CD4-positive, alpha-beta memory T cell (primary cell): Measurements from ENCODE around the gene CDCP1. TPM values are rescaled to one million over a fixed set of nuclear protein-coding genes. Genes with fewer than 3 reads are reported as not detected.

Source experiments
- CTCF ChIA-PET: fragments of 350-600 bp; sonication (Branson Sonifier 250); formaldehyde crosslinking; loops from one replicate; lab custom pipeline; 2021; ENCODE audit warnings: inconsistent platforms; ENCODE audit not compliant: partially characterized antibody; lab: Charles Lee
- POLR2A ChIA-PET: fragments of 350-600 bp; sonication (Branson Sonifier 250); formaldehyde crosslinking; loops from one replicate; lab custom pipeline; 2021; ENCODE audit not compliant: partially characterized antibody; lab: Charles Lee
- DNase-seq, 5 donors: peaks; one replicate each; pipeline versions ENCODE4 v3.0.0 to v3.0.0-alpha.2; 2020 to 2022; ENCODE audit warnings: mixed read lengths in 1 of 5
- H3K27ac ChIP-seq: one replicate; pipeline ENCODE4 v1.7.0; 2013; ENCODE audit warnings: low read depth, low read length
- H3K27me3 ChIP-seq: 2 replicates; pipeline ENCODE4 v1.7.0; 2013; ENCODE audit warnings: mild to moderate bottlenecking, low read length, moderate library complexity; ENCODE audit not compliant: insufficient read depth
- H3K36me3 ChIP-seq: 2 replicates; pipeline ENCODE4 v1.7.0; 2013; ENCODE audit warnings: mild to moderate bottlenecking, low read length, moderate library complexity; ENCODE audit not compliant: insufficient read depth
- H3K4me1 ChIP-seq: 2 replicates; pipeline ENCODE4 v1.7.0; 2013; ENCODE audit warnings: mild to moderate bottlenecking, low read length, moderate library complexity; ENCODE audit not compliant: insufficient read depth
- H3K4me3 ChIP-seq, 2 donors: one replicate each; pipeline ENCODE4 v1.7.0; 2013; ENCODE audit warnings: low read length in 2 of 2, mild to moderate bottlenecking in 1 of 2
- H3K9me3 ChIP-seq, 2 donors: one replicate each; pipeline ENCODE4 v1.7.0; 2013; ENCODE audit warnings: low read length in 2 of 2, control low read depth in 1 of 2; ENCODE audit not compliant: control insufficient read depth in 1 of 2
- H3K27ac Mint-ChIP-seq, 7 donors: one replicate each; pipeline ENCODE4 v1.8.0; 2020 to 2021; ENCODE audit warnings: mixed read lengths in 7 of 7, mild to moderate bottlenecking in 6 of 7, inconsistent platforms in 3 of 7, moderate library complexity in 3 of 7
- H3K27me3 Mint-ChIP-seq, 2 donors: one replicate each; pipeline ENCODE4 v1.8.0; 2020 to 2021; ENCODE audit warnings: mixed read lengths in 2 of 2
- H3K36me3 Mint-ChIP-seq, 2 donors: one replicate each; pipeline ENCODE4 v1.8.0; 2020 to 2021; ENCODE audit warnings: mixed read lengths in 2 of 2, inconsistent platforms in 1 of 2, mild to moderate bottlenecking in 1 of 2
- H3K4me1 Mint-ChIP-seq, 4 donors: one replicate each; pipeline ENCODE4 v1.8.0; 2020 to 2021; ENCODE audit warnings: mixed read lengths in 4 of 4, mild to moderate bottlenecking in 1 of 4
- H3K4me3 Mint-ChIP-seq, 8 donors: one replicate each; pipeline ENCODE4 v1.8.0; 2020 to 2021; ENCODE audit warnings: mixed read lengths in 8 of 8, mild to moderate bottlenecking in 7 of 8, moderate library complexity in 6 of 8, inconsistent platforms in 3 of 8
- H3K9me3 Mint-ChIP-seq, 8 donors: one replicate each; pipeline ENCODE4 v1.8.0; 2020 to 2021; ENCODE audit warnings: mixed read lengths in 8 of 8, mild to moderate bottlenecking in 5 of 8, inconsistent platforms in 3 of 8, moderate library complexity in 1 of 8
- intact Hi-C: fragments of 100-400 bp; cut with micrococcal nuclease; formaldehyde crosslinking; loops from one replicate; pipeline ENCODE4 v1.15.1; 2023
- polyA plus RNA-seq, 2 donors: library from polyadenylated mRNA; unstranded; fragments of 300-500 nt; fragmentation: Illumina TruSeq; gene quantifications; one replicate each; pipeline ENCODE4 v1.2.3, GENCODE V29; 2021
- total RNA-seq, 2 experiments: library from RNA; stranded (reverse); gene quantifications; one replicate each; pipeline ENCODE4 v1.2.3, GENCODE V29; 2021

The CDCP1 gene
- total and polyA plus RNA-seq, 4 experiments from 2014 or later = 0.24 to 0.60 (median 0.40) TPM

DNA sequence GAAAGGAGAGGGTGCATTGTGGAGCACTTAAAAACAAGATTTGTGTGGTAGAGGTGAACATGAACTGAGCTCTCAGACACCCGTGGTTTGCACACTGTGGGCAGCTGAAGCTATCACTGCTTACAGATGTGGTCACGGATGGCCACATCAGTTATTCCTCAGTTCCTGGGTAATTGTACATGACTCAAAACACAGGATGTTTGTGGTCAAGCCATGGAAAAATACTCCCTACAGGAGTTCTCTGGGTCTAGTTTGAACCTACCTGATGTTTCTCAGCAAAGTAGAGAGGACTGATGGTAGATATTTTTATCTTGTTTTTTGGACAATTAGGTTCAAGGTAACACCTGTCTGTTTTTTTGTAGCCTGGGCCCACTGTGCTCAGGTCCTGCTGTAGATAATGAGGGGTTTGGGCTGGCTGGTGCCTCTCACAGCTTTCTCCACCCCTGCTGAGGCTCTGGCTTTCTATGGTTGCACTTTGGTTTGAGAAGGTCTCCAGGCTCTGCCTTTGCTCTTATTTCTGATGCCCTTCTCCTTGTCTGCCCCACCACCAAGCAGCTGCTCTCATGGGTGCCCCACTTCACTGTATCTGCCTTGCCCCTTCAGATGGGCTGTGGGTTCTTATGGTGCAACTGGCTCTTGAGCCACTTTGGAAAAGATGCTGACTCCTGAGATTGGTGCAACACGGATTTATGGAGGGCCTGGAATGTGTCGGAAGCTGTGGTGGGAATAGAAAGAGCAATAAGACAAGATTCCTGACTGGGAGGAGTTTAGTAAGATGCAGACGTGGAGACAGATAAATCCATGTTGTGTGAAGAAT lies 40.1 kb downstream of the CDCP1 start:
- Histone ChIP-seq H3K4me1 (peaks cover 70% of the 10 kb centered on the region), H3K27me3 (peaks cover 2% of the 10 kb centered on the region), H3K27ac (no peak overlapping the region), H3K9me3 (no peaks in the 10 kb centered on the region), H3K4me3 (no peak overlapping the region), H3K36me3 (no peaks in the 10 kb centered on the region)
- Mint-ChIP-seq H3K4me1 (peaks cover 50 to 75% (median 65%) of the 10 kb centered on the region in 4 donors), H3K27ac (peak overlapping the region; percentile 19 to 88 (median 73)), H3K9me3 (peaks cover 0 to 4% (median 0%) of the 10 kb centered on the region in 8 donors), H3K36me3 (no peaks in the 10 kb centered on the region), H3K27me3 (peaks cover 5% of the 10 kb centered on the region in 2 donors), H3K4me3 (peak overlapping the region; percentile 9 to 74 (median 60))
- peak; percentile 71 to 78 (median 75) for DNase-seq
- ChIA-PET POLR2A (interaction anchor here (1.0 to 1.5 kb wide), 7 partner anchors 8 to 105 kb away, joined by 3 to 7 read pairs (median 4); no protein-coding TSS in a partner anchor), CTCF (interaction anchor here (0.9 to 1.9 kb wide), 4 partner anchors 10 to 104 kb away, joined by 3 to 7 read pairs (median 6); no protein-coding TSS in a partner anchor)
- intact Hi-C loops = loop anchor here (5.0 kb wide), 2 partner anchors 64 to 106 kb away; no protein-coding TSS in a partner anchor

DNA sequence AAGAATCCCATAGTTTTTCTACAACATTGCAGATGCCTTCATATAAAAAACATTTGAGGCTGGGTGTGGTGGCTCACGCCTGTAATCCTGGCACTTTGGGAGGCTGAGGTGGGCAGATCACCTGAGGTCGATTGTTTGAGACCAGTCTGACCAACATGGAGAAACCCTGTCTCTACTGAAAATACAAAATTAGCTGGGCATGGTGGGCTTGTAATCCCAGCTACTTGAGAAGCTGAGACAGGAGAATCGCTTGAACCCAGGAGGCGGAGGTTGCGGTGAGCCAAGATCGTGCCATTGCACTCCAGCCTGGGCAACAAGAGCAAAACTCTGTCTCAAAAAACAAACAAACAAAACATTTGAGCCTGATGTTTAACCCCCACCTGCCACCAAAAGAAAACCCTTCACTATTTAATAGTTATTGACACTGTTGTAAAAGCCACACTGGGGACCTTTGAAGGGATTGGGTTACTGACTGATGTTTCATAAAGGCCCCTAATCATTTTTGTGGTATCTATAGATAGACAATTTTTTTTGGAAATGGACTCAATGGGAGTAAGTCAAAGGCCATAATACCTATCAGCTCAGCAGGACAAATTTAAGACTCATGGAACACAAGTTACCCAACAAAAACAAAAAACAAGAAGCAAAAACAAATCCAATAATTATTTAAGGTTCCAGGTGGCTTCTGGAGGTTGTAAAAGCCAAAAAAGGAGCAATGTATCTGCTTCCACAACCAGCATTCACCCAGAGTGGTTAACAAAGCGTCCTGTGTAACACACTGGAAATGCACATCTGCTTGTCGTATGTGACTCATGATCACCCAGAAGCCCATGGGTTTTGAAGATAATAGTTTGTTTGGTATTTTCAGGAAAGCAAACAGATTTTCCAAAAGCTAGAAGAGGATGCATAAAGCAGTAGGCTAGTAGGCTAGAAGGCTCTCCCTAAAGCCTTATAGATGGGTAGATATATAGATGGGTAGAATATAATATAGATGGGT lies 41.2 kb downstream of the CDCP1 start:
- no peak overlapping the region for H3K27ac ChIP-seq
- intact Hi-C loops = loop anchor here (5.0 kb wide), 2 partner anchors 63 to 107 kb away; no protein-coding TSS in a partner anchor
- H3K4me1 ChIP-seq = peaks cover 59% of the 10 kb centered on the region
- DNase-seq = peak in 2 of 5 donors; percentile 1 to 15
- Mint-ChIP-seq H3K4me3 (peak overlapping the region in 6 of 8 donors; percentile 47 to 74 (median 63)), H3K4me1 (peaks cover 40 to 65% (median 54%) of the 10 kb centered on the region in 4 donors), H3K27ac (peak overlapping the region in 3 of 7 donors; percentile 73 to 76 (median 73)), H3K27me3 (peaks cover 5 to 9% of the 10 kb centered on the region in 2 donors), H3K9me3 (peaks cover 0 to 3% (median 0%) of the 10 kb centered on the region in 8 donors), H3K36me3 (no peaks in the 10 kb centered on the region)
- no peaks in the 10 kb centered on the region for H3K36me3 ChIP-seq
- peaks cover 3% of the 10 kb centered on the region for H3K27me3 ChIP-seq
- POLR2A ChIA-PET = interaction anchor here (1.0 to 1.5 kb wide), 7 partner anchors 9 to 106 kb away, joined by 3 to 7 read pairs (median 4); no protein-coding TSS in a partner anchor
- no peaks in the 10 kb centered on the region for H3K9me3 ChIP-seq
- H3K4me3 ChIP-seq = no peak overlapping the region
- CTCF ChIA-PET = interaction anchor here (0.9 to 2.0 kb wide), 5 partner anchors 9 to 105 kb away, joined by 3 to 7 read pairs (median 7); no protein-coding TSS in a partner anchor

GRCh38 chr3:45103753-45104714 lies 42.1 kb downstream of the CDCP1 start:
- ChIA-PET CTCF (interaction anchor here (0.5 to 2.0 kb wide), 4 partner anchors 34 to 1168 kb away, joined by 3 to 7 read pairs (median 3); no protein-coding TSS in a partner anchor), POLR2A (interaction anchor here (1.3 kb wide), 1 partner anchor 64 kb away, joined by 3 read pairs; no protein-coding TSS in a partner anchor)
- Histone ChIP-seq H3K36me3 (no peaks in the 10 kb centered on the region), H3K4me1 (peaks cover 50% of the 10 kb centered on the region), H3K4me3 (no peak overlapping the region), H3K27ac (no peak overlapping the region), H3K27me3 (peaks cover 3% of the 10 kb centered on the region), H3K9me3 (no peaks in the 10 kb centered on the region)
- Mint-ChIP-seq H3K4me3 (peak overlapping the region in 1 of 8 donors; percentile 1), H3K9me3 (peaks cover 0 to 3% (median 0%) of the 10 kb centered on the region in 8 donors), H3K36me3 (no peaks in the 10 kb centered on the region), H3K4me1 (peaks cover 32 to 55% (median 45%) of the 10 kb centered on the region in 4 donors), H3K27ac (no peak overlapping the region), H3K27me3 (peaks cover 8 to 18% of the 10 kb centered on the region in 2 donors)
- DNase-seq = no peak
- intact Hi-C loops = no loop called here

DNA sequence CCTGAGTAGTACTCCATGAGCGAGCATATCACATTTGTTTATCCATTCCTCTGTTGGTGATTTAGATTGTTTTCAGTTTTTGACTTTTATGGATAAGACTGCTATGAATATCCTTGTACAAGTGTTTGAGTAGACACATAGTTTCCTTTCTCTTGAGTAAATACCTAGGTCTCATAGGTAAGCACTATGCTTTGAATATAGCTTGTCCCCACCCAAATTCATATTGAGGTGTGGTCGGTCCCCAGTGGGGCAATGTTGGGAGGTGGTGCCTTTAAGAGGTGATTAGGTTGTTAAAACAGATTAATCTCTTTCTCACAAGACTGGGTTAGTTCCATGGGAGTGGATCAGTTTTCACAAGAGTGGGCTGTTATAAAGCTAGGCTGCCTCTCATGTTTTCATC lies 42.8 kb downstream of the CDCP1 start:
- no peak overlapping the region for H3K27ac ChIP-seq
- H3K4me1 ChIP-seq = peaks cover 48% of the 10 kb centered on the region
- no peaks in the 10 kb centered on the region for H3K36me3 ChIP-seq
- H3K27ac Mint-ChIP-seq = no peak overlapping the region
- DNase-seq = no peak
- no peaks in the 10 kb centered on the region for H3K36me3 Mint-ChIP-seq
- ChIA-PET POLR2A (no interaction called here), CTCF (interaction anchor here (0.5 to 2.0 kb wide), 3 partner anchors 33 to 107 kb away, joined by 3 to 7 read pairs (median 3); no protein-coding TSS in a partner anchor)
- H3K9me3 ChIP-seq = no peaks in the 10 kb centered on the region
- H3K4me1 Mint-ChIP-seq = peaks cover 30 to 51% (median 43%) of the 10 kb centered on the region in 4 donors
- intact Hi-C loops = no loop called here
- peaks cover 3% of the 10 kb centered on the region for H3K27me3 ChIP-seq
- H3K27me3 Mint-ChIP-seq = peaks cover 11 to 22% of the 10 kb centered on the region in 2 donors
- peaks cover 0 to 3% (median 0%) of the 10 kb centered on the region in 8 donors for H3K9me3 Mint-ChIP-seq
- no peak overlapping the region for H3K4me3 Mint-ChIP-seq
- H3K4me3 ChIP-seq = no peak overlapping the region

GRCh38 chr3:45100981-45101407 lies 45.2 kb downstream of the CDCP1 start:
- Mint-ChIP-seq H3K9me3 (peaks cover 0 to 3% (median 0%) of the 10 kb centered on the region in 8 donors), H3K4me3 (no peak overlapping the region), H3K27me3 (peaks cover 16 to 26% of the 10 kb centered on the region in 2 donors), H3K4me1 (peaks cover 15 to 31% (median 23%) of the 10 kb centered on the region in 4 donors), H3K36me3 (no peaks in the 10 kb centered on the region), H3K27ac (no peak overlapping the region)
- intact Hi-C loops = no loop called here
- H3K27me3 ChIP-seq = peaks cover 3% of the 10 kb centered on the region
- no peaks in the 10 kb centered on the region for H3K36me3 ChIP-seq
- no peak for DNase-seq
- H3K27ac ChIP-seq = no peak overlapping the region
- H3K4me3 ChIP-seq = no peak overlapping the region
- no peaks in the 10 kb centered on the region for H3K9me3 ChIP-seq
- peaks cover 27% of the 10 kb centered on the region for H3K4me1 ChIP-seq
- ChIA-PET POLR2A (no interaction called here), CTCF (no interaction called here)

- Mint-ChIP-seq H3K4me3 (no peak overlapping the region), H3K27me3 (peaks cover 22 to 28% of the 10 kb centered on the region in 2 donors), H3K4me1 (peaks cover 5 to 9% (median 5%) of the 10 kb centered on the region in 4 donors), H3K27ac (no peak overlapping the region), H3K9me3 (peaks cover 0 to 3% (median 0%) of the 10 kb centered on the region in 8 donors), H3K36me3 (no peaks in the 10 kb centered on the region)
- ChIA-PET CTCF (interaction anchor here (0.9 to 2.5 kb wide), 2 partner anchors 9 to 112 kb away, joined by 3 to 8 read pairs; no protein-coding TSS in a partner anchor), POLR2A (no interaction called here)
- DNase-seq = no peak
- H3K36me3 ChIP-seq = no peaks in the 10 kb centered on the region
- no peak overlapping the region for H3K4me3 ChIP-seq
- peaks cover 3% of the 10 kb centered on the region for H3K27me3 ChIP-seq
- H3K27ac ChIP-seq = no peak overlapping the region
- H3K9me3 ChIP-seq = no peaks in the 10 kb centered on the region
- intact Hi-C loops = no loop called here
- H3K4me1 ChIP-seq = peaks cover under 1% of the 10 kb centered on the region
Measured at GRCh38 chr3:45098310-45098709, 47.9 kb downstream of the CDCP1 start.
